Keratinocyte (primary cell): ENCODE results near the gene SYNJ2BP. TPM values are rescaled to one million over a fixed set of nuclear protein-coding genes. Genes with fewer than 3 reads are reported as not detected.

ENCODE experiments used
- DNase-seq: peaks from one replicate; pipeline ENCODE4 v3.0.0-alpha.2; 2011; ENCODE audit warnings: low read depth, missing footprints, low spot score
- FAIRE-seq: peaks from 2 replicates; lab custom pipeline; 2011; peaks lifted over from hg19 to GRCh38; lab: Jason Lieb, UNC
- H2AFZ ChIP-seq: 2 replicates; pipeline ENCODE4 v1.6.0; 2012; ENCODE audit warnings: low read length, control low read depth, inconsistent platforms; ENCODE audit not compliant: control insufficient read depth
- H3K27ac ChIP-seq: 2 replicates; pipeline ENCODE4 v1.5.1; 2011; ENCODE audit warnings: low read length; ENCODE audit not compliant: control insufficient read depth, insufficient read depth
- H3K27me3 ChIP-seq: 3 replicates; pipeline ENCODE4 v1.6.0; 2011; ENCODE audit warnings: low read length; ENCODE audit not compliant: control insufficient read depth, insufficient read depth; ENCODE audit errors: extremely low read depth
- H3K36me3 ChIP-seq, 2 experiments: 2 replicates in 1 of 2; 3 replicates in 1 of 2; pipeline ENCODE4 v1.5.1; 2011; ENCODE audit warnings: low read length in 2 of 2, mild to moderate bottlenecking in 1 of 2; ENCODE audit not compliant: control insufficient read depth in 2 of 2, insufficient read depth in 2 of 2; ENCODE audit errors: extremely low read depth in 1 of 2
- H3K4me1 ChIP-seq: 3 replicates; pipeline ENCODE4 v1.5.1; 2011; ENCODE audit warnings: low read length; ENCODE audit not compliant: control insufficient read depth, insufficient read depth; ENCODE audit errors: extremely low read depth
- H3K4me2 ChIP-seq: 3 replicates; pipeline ENCODE4 v1.6.0; 2011; ENCODE audit warnings: low read depth, low read length; ENCODE audit not compliant: control insufficient read depth, insufficient read depth; ENCODE audit errors: extremely low read depth
- H3K4me3 ChIP-seq, 3 experiments: fragments of 200-600 bp in 1 of 3; sonication (generic) in 1 of 3; 2 replicates in 2 of 3; 3 replicates in 1 of 3; pipeline ENCODE4 v1.5.1; 2011 to 2016; ENCODE audit warnings: low read length in 3 of 3, mild to moderate bottlenecking in 3 of 3, control low read depth in 2 of 3, inconsistent platforms in 1 of 3, low read depth in 1 of 3, mixed read lengths in 1 of 3, mixed run types in 1 of 3, moderate library complexity in 1 of 3; ENCODE audit not compliant: control insufficient read depth in 2 of 3, insufficient read depth in 2 of 3; ENCODE audit errors: extremely low read depth in 1 of 3
- H3K79me2 ChIP-seq: 2 replicates; pipeline ENCODE4 v1.6.0; 2012; ENCODE audit warnings: low read length; ENCODE audit not compliant: control insufficient read depth, insufficient read depth
- H3K9ac ChIP-seq: 3 replicates; pipeline ENCODE4 v1.6.0; 2011; ENCODE audit warnings: low read length; ENCODE audit not compliant: control insufficient read depth, insufficient read depth; ENCODE audit errors: extremely low read depth
- H3K9me1 ChIP-seq: 3 replicates; pipeline ENCODE4 v1.6.0; 2011; ENCODE audit warnings: low read length; ENCODE audit not compliant: control insufficient read depth, insufficient read depth; ENCODE audit errors: extremely low read depth
- H3K9me3 ChIP-seq: 2 replicates; pipeline ENCODE4 v1.5.1; 2012; ENCODE audit warnings: low read depth, low read length; ENCODE audit not compliant: control insufficient read depth
- H4K20me1 ChIP-seq: 3 replicates; pipeline ENCODE4 v1.6.0; 2011; ENCODE audit warnings: low read length; ENCODE audit not compliant: control insufficient read depth, insufficient read depth; ENCODE audit errors: extremely low read depth
- CTCF ChIP-seq, 3 experiments: IDR thresholded peaks in 1 of 3; conservative IDR thresholded peaks in 1 of 3; optimal IDR thresholded peaks in 1 of 3; 2 replicates in 2 of 3; 3 replicates in 1 of 3; pipeline versions ENCODE3 to v1.5.1; 2011; ENCODE audit warnings: low read length in 3 of 3, mild to moderate bottlenecking in 3 of 3, moderate library complexity in 2 of 3, control low read depth in 1 of 3, inconsistent platforms in 1 of 3; ENCODE audit not compliant: insufficient read depth in 2 of 3; ENCODE audit errors: extremely low read depth in 1 of 3
- EZH2 ChIP-seq: IDR thresholded peaks from one replicate; pipeline ENCODE4 v1.6.1; 2012; ENCODE audit warnings: inconsistent platforms, mild to moderate bottlenecking, low read length, moderate library complexity
- dilution Hi-C: fragments of 300-500 bp; cut with MboI; formaldehyde crosslinking; loops from one replicate; pipeline ENCODE4 v1.7.0; 2020; ENCODE audit warnings: low sequenced_read_pairs; ENCODE audit not compliant: extremely low pct_ligation_motif_present
- polyA plus RNA-seq, 5 experiments: library from polyadenylated mRNA; depleted of rRNA in 3 of 5; stranded (reverse) in 3 of 5; stranded (forward) in 1 of 5; unstranded in 1 of 5; fragments of >200 nt; gene quantifications; 1 replicate in 1 of 5; 2 replicates in 3 of 5; 3 replicates in 1 of 5; pipeline versions ENCODE4 v1.2.1 to v1.2.3, GENCODE V29; 2011 to 2012; ENCODE audit warnings: missing spikeins in 2 of 5, low read depth in 1 of 5, low replicate concordance in 1 of 5

Gene SYNJ2BP
- polyA plus RNA-seq, 1 donor (not counting 4 experiments of a cell fraction or from before 2014, with no cell fraction given) = 31.4 TPM

DNA sequence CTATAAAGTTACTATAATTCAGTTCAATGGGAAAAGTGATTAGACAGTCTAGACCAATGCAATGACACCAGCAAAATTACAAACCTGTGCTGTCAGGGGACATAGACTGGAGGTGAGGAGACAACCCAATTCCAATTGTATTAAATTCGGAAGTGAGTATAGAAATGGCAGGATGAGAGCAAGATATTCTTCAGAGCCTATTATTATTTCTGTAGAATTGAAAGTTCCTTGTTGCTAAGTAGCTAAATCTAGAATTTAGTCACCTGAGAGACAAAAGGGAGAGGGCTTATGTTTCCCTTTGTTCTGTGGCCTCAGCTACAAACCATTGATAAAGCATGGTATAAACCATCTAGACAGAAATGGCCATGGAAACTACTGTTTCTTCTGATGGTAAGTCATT lies 35.0 kb upstream of the SYNJ2BP start, which contains the start of gene ADAM21:
Gene ADAM21, plus strand, starts transcription at position 301 of the 400 bp plus-strand sequence. CDS start 5,326 bp downstream, outside the sequence.
- no peak within 1 kb of the TSS for H3K4me2 ChIP-seq
- FAIRE-seq = no peak
- TF ChIP-seq CTCF (optimal IDR thresholded peaks at IDR 0.05 in 1 of 3, IDR thresholded peaks at IDR 0.05 in 1 of 3, conservative IDR thresholded peaks at IDR 0.05 in 1 of 3; ENCODE audit: extremely low read depth in 1 of 3, insufficient read depth in 2 of 3, low read length in 3 of 3) (no peak), EZH2 (no peak)

GRCh38 chr14:70448633-70449340 lies 31.9 kb upstream of the SYNJ2BP start:
- Histone ChIP-seq H3K79me2 (no peaks in the 10 kb centered on the region), H3K9me1 (no peaks in the 10 kb centered on the region), H3K9me3 (no peaks in the 10 kb centered on the region), H2AFZ (no peak overlapping the region), H3K4me3 (no peak overlapping the region), H3K9ac (no peak overlapping the region), H3K4me2 (no peak overlapping the region), H3K36me3 (no peaks in the 10 kb centered on the region), H3K4me1 (peaks cover 7% of the 10 kb centered on the region), H3K27me3 (no peaks in the 10 kb centered on the region), H3K27ac (no peak overlapping the region), H4K20me1 (no peaks in the 10 kb centered on the region)
- TF ChIP-seq EZH2 = no peak
- TF ChIP-seq CTCF (optimal IDR thresholded peaks at IDR 0.05 in 1 of 3, IDR thresholded peaks at IDR 0.05 in 1 of 3, conservative IDR thresholded peaks at IDR 0.05 in 1 of 3; ENCODE audit: extremely low read depth in 1 of 3, insufficient read depth in 2 of 3, low read length in 3 of 3) = no peak
- no peak for DNase-seq
- no peak for FAIRE-seq
- dilution Hi-C loops = no loop called here

More for the DNA sequence above, 35.0 kb upstream of the SYNJ2BP start, which contains the start of gene ADAM21:
- Histone ChIP-seq H3K9me1 (no peaks in the 10 kb centered on the region), H3K4me1 (peaks cover 7% of the 10 kb centered on the region), H3K27ac (no peak within 1 kb of the TSS), H3K9ac (no peak within 1 kb of the TSS), H3K27me3 (no peaks in the 10 kb centered on the region), H3K9me3 (no peaks in the 10 kb centered on the region), H3K4me3 (no peak within 1 kb of the TSS), H3K79me2 (no peaks in the 10 kb centered on the region), H2AFZ (no peak within 1 kb of the TSS), H3K36me3 (no peaks in the 10 kb centered on the region), H4K20me1 (no peaks in the 10 kb centered on the region)
- dilution Hi-C loops = no loop called here
- DNase-seq = no peak
